ENCODE results near the gene MAP3K7.

MAP3K7 gene

GRCh38 chr6:90610751-90611542 lies 24.1 kb upstream of the MAP3K7 start:
- no peak overlapping the region for H3K27ac ChIP-seq
- no peak for TF ChIP-seq ZFX (IDR thresholded peaks at IDR 0.05; ENCODE audit: borderline replicate concordance)
- TF ChIP-seq, protein P1, sequence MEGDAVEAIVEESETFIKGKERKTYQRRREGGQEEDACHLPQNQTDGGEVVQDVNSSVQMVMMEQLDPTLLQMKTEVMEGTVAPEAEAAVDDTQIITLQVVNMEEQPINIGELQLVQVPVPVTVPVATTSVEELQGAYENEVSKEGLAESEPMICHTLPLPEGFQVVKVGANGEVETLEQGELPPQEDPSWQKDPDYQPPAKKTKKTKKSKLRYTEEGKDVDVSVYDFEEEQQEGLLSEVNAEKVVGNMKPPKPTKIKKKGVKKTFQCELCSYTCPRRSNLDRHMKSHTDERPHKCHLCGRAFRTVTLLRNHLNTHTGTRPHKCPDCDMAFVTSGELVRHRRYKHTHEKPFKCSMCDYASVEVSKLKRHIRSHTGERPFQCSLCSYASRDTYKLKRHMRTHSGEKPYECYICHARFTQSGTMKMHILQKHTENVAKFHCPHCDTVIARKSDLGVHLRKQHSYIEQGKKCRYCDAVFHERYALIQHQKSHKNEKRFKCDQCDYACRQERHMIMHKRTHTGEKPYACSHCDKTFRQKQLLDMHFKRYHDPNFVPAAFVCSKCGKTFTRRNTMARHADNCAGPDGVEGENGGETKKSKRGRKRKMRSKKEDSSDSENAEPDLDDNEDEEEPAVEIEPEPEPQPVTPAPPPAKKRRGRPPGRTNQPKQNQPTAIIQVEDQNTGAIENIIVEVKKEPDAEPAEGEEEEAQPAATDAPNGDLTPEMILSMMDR (IDR thresholded peaks at IDR 0.05): no peak

- TF ChIP-seq, protein P1 (IDR thresholded peaks at IDR 0.05): no peak
- no peak for TF ChIP-seq ZFX (IDR thresholded peaks at IDR 0.05; ENCODE audit: borderline replicate concordance)
- H3K27ac ChIP-seq: no peak overlapping the region
Measured at GRCh38 chr6:90610301-90610750, 23.5 kb upstream of the MAP3K7 start.

- no peak overlapping the region for H3K27ac ChIP-seq
- TF ChIP-seq ZFX (IDR thresholded peaks at IDR 0.05; ENCODE audit: borderline replicate concordance): no peak
- TF ChIP-seq, protein P1 (IDR thresholded peaks at IDR 0.05): no peak
Measured at GRCh38 chr6:90605749-90606340, 19.0 kb upstream of the MAP3K7 start.

DNA sequence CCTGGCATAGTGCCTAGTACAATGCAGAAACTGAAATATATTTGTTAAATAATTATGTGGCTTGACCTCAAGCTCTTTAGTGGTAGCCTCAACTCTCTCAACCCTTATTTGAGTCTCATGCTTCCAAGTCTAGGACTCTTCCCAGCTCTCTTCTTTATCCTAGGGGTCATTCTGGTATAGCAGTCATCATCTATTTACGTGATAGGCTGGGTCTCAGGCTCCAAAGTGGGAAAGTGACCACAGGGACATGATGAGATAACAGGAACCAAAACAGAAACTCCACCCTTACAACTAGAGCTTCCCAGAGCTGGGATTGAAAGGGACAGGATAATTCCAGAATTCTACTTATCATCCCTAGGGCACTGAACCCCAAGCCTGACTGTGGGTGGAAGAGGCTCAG lies 17.7 kb upstream of the MAP3K7 start:
- TF ChIP-seq, protein P1 (IDR thresholded peaks at IDR 0.05): no peak
- TF ChIP-seq ZFX (IDR thresholded peaks at IDR 0.05; ENCODE audit: borderline replicate concordance): no peak
- H3K27ac ChIP-seq: no peak overlapping the region

- TF ChIP-seq, protein P1 (IDR thresholded peaks at IDR 0.05): no peak
- TF ChIP-seq ZFX (IDR thresholded peaks at IDR 0.05; ENCODE audit: borderline replicate concordance): no peak
- H3K27ac ChIP-seq: no peak overlapping the region
Measured at GRCh38 chr6:90599151-90599550, 12.3 kb upstream of the MAP3K7 start.

DNA sequence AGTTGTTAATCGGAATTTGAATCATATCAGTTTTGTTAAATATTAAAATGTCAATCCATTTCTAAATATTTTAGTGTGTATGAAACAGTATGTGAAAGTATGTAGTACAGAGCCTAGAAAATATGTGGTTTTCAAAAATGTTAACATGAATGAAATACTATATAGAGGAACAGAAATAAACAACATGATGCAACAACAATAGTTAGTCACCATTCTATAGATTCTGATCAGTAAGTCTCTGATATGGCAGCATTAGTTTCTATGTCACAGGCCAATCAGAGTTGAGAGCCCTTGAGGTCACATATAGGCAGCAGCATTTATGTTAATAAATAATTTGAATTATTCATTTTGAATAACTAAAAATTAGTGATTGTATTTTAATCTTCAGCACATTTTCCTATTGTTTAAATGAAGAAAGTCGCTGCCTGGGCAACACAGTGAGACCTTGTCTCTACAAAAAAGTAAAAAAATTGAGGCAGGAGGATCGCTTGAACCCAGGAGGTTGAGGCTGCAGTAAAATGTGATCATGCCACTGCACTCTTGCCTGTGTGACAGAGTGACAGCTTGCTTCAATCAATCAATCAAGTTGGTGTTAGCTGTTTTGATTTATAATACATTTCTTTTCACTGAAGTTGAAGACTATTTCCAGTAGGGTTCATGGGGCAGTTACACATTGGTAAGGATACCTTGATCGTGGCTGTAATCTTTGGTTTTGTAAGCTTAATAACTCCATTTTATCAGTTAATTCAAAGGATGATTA lies 11.5 kb upstream of the MAP3K7 start:
- TF ChIP-seq, protein P1 (IDR thresholded peaks at IDR 0.05): no peak
- no peak for TF ChIP-seq ZFX (IDR thresholded peaks at IDR 0.05; ENCODE audit: borderline replicate concordance)
- no peak overlapping the region for H3K27ac ChIP-seq

Data from 22Rv1 (cell line).